Duodenal mucosa (tissue), 2 donors: ENCODE results near the gene MED29.

Source experiments
- H3K27ac ChIP-seq: one replicate; pipeline ENCODE4 v1.7.0; 2013; ENCODE audit warnings: low read depth, low read length
- H3K27me3 ChIP-seq, 2 donors: one replicate each; pipeline ENCODE4 v1.7.0; 2013; ENCODE audit warnings: low read length in 2 of 2, control low read depth in 1 of 2; ENCODE audit not compliant: insufficient read depth in 2 of 2, control insufficient read depth in 1 of 2
- H3K36me3 ChIP-seq, 2 donors: one replicate each; pipeline ENCODE4 v1.7.0; 2013; ENCODE audit warnings: low read length in 2 of 2, control low read depth in 1 of 2; ENCODE audit not compliant: insufficient read depth in 2 of 2, control insufficient read depth in 1 of 2
- H3K4me1 ChIP-seq, 2 donors: one replicate each; pipeline ENCODE4 v1.7.0; 2013; ENCODE audit warnings: low read length in 2 of 2, control low read depth in 1 of 2; ENCODE audit not compliant: insufficient read depth in 2 of 2, control insufficient read depth in 1 of 2
- H3K4me3 ChIP-seq, 2 donors: one replicate each; pipeline ENCODE4 v1.7.0; 2013; ENCODE audit warnings: low read length in 2 of 2, low read depth in 1 of 2
- H3K9ac ChIP-seq, 2 donors: one replicate each; pipeline ENCODE4 v1.7.0; 2013; ENCODE audit warnings: low read length in 2 of 2, low read depth in 1 of 2
- H3K9me3 ChIP-seq, 2 donors: one replicate each; pipeline ENCODE4 v1.7.0; 2013; ENCODE audit warnings: low read length in 2 of 2, control low read depth in 1 of 2; ENCODE audit not compliant: control insufficient read depth in 1 of 2

MED29 gene

GRCh38 chr19:39410831-39411080 is 19.6 kb downstream of the MED29 start:
- peak overlapping the region; percentile 60 to 72 for H3K4me3 ChIP-seq
- peaks cover 0 to 4% of the 10 kb centered on the region in 2 donors for H3K27me3 ChIP-seq
- peaks cover 14 to 20% of the 10 kb centered on the region in 2 donors for H3K36me3 ChIP-seq
- peak overlapping the region; percentile 99 for H3K27ac ChIP-seq
- H3K4me1 ChIP-seq, result peaks cover 21 to 24% of the 10 kb centered on the region in 2 donors
- H3K9me3 ChIP-seq, result no peaks in the 10 kb centered on the region
- peak overlapping the region; percentile 34 to 100 for H3K9ac ChIP-seq

GRCh38 chr19:39411081-39411831 is 20.1 kb downstream of the MED29 start:
- peaks cover 21 to 22% of the 10 kb centered on the region in 2 donors for H3K4me1 ChIP-seq
- peak overlapping the region; percentile 60 to 72 for H3K4me3 ChIP-seq
- peak overlapping the region; percentile 34 to 100 for H3K9ac ChIP-seq
- no peaks in the 10 kb centered on the region for H3K9me3 ChIP-seq
- H3K27ac ChIP-seq, result peak overlapping the region; percentile 99
- H3K36me3 ChIP-seq, result peaks cover 14 to 20% of the 10 kb centered on the region in 2 donors
- peaks cover 0 to 4% of the 10 kb centered on the region in 2 donors for H3K27me3 ChIP-seq

- Histone ChIP-seq H3K4me1 (peaks cover 21 to 22% of the 10 kb centered on the region in 2 donors), H3K9me3 (no peaks in the 10 kb centered on the region), H3K9ac (peak overlapping the region; percentile 34 to 100), H3K27me3 (peaks cover 0 to 4% of the 10 kb centered on the region in 2 donors), H3K4me3 (peak overlapping the region; percentile 45 to 60), H3K27ac (peak overlapping the region; percentile 99), H3K36me3 (peaks cover 14 to 20% of the 10 kb centered on the region in 2 donors)
Observed at GRCh38 chr19:39411832-39412099, 20.6 kb downstream of the MED29 start.

GRCh38 chr19:39412100-39412866 is 21.1 kb downstream of the MED29 start, which contains the start of gene PLEKHG2:
Gene PLEKHG2, plus strand, starts transcription at chr19:39412669. Its CDS starts 1,418 bp downstream, at chr19:39414087.
- Histone ChIP-seq H3K27me3 (peaks cover 0 to 4% of the 10 kb centered on the region in 2 donors), H3K4me3 (peak within 1 kb of the TSS; percentile 71 to 83), H3K27ac (peak within 1 kb of the TSS; percentile 99), H3K36me3 (peaks cover 14 to 16% of the 10 kb centered on the region in 2 donors), H3K4me1 (peaks cover 21 to 22% of the 10 kb centered on the region in 2 donors), H3K9me3 (no peaks in the 10 kb centered on the region), H3K9ac (peak within 1 kb of the TSS; percentile 76 to 100)

GRCh38 chr19:39412867-39413271 is 21.7 kb downstream of the MED29 start:
- peaks cover 21 to 22% of the 10 kb centered on the region in 2 donors for H3K4me1 ChIP-seq
- peak overlapping the region; percentile 71 to 83 for H3K4me3 ChIP-seq
- peaks cover 0 to 4% of the 10 kb centered on the region in 2 donors for H3K27me3 ChIP-seq
- H3K9ac ChIP-seq, result peak overlapping the region; percentile 76 to 80
- H3K9me3 ChIP-seq, result no peaks in the 10 kb centered on the region
- H3K36me3 ChIP-seq, result peaks cover 11% of the 10 kb centered on the region in 2 donors
- H3K27ac ChIP-seq, result peak overlapping the region; percentile 91

GRCh38 chr19:39413272-39413910 is 22.2 kb downstream of the MED29 start:
- Histone ChIP-seq H3K27me3 (peaks cover 0 to 4% of the 10 kb centered on the region in 2 donors), H3K4me3 (peak overlapping the region; percentile 71 to 83), H3K9me3 (no peaks in the 10 kb centered on the region), H3K4me1 (peaks cover 21 to 22% of the 10 kb centered on the region in 2 donors), H3K27ac (peak overlapping the region; percentile 91), H3K36me3 (peaks cover 5 to 6% of the 10 kb centered on the region in 2 donors), H3K9ac (peak overlapping the region; percentile 76 to 80)

GRCh38 chr19:39413911-39414608 is 22.9 kb downstream of the MED29 start:
- Histone ChIP-seq H3K4me1 (peaks cover 21 to 22% of the 10 kb centered on the region in 2 donors), H3K27me3 (peaks cover 0 to 4% of the 10 kb centered on the region in 2 donors), H3K27ac (peak overlapping the region; percentile 91), H3K9ac (peak overlapping the region; percentile 8 to 22), H3K9me3 (no peaks in the 10 kb centered on the region), H3K4me3 (peak overlapping the region; percentile 46 to 48), H3K36me3 (peaks cover 0 to 3% of the 10 kb centered on the region in 2 donors)

- H3K4me3 ChIP-seq, result peak overlapping the region in 1 of 2 donors; percentile 48
- no peaks in the 10 kb centered on the region for H3K9me3 ChIP-seq
- H3K36me3 ChIP-seq, result peaks cover 0 to 3% of the 10 kb centered on the region in 2 donors
- H3K27ac ChIP-seq, result peak overlapping the region; percentile 10
- no peak overlapping the region for H3K9ac ChIP-seq
- H3K4me1 ChIP-seq, result peaks cover 19 to 20% of the 10 kb centered on the region in 2 donors
- peaks cover 0 to 4% of the 10 kb centered on the region in 2 donors for H3K27me3 ChIP-seq
Observed at GRCh38 chr19:39415111-39416046, 24.2 kb downstream of the MED29 start.
